ENCODE data around the gene RNF150. TPM values are rescaled to one million over a fixed set of nuclear protein-coding genes. Genes with fewer than 3 reads are reported as not detected.

Gene RNF150
- total and polyA plus RNA-seq, 4 donors = 0.27 to 1.4 (median 0.81) TPM

GRCh38 chr4:140944199-140944515, 189.1 kb downstream of the RNF150 start:
- no peaks in the 10 kb centered on the region for H3K4me1 ChIP-seq (ENCODE audit: control insufficient read depth in 4 of 4, insufficient read depth in 4 of 4, low read length in 3 of 4)
- peaks cover 0 to 2% (median 0%) of the 10 kb centered on the region in 4 donors for H3K27me3 ChIP-seq (ENCODE audit: control insufficient read depth in 4 of 4, insufficient read depth in 4 of 4, low read length in 3 of 4)
- no peaks in the 10 kb centered on the region for H3K36me3 ChIP-seq (ENCODE audit: control insufficient read depth in 4 of 4, insufficient read depth in 3 of 4, low read depth in 1 of 4, low read length in 3 of 4)
- TF ChIP-seq SP1 (IDR thresholded peaks at IDR 0.05) (no peak), TAF1 (conservative IDR thresholded peaks at IDR 0.05) (no peak), ATF3 (IDR thresholded peaks at IDR 0.05) (no peak), YY1 (IDR thresholded peaks at IDR 0.05) (no peak), HNF4G (IDR thresholded peaks at IDR 0.05) (no peak), RAD21 (IDR thresholded peaks at IDR 0.05) (no peak), MAX (IDR thresholded peaks at IDR 0.05) (no peak), EGR1 (IDR thresholded peaks at IDR 0.05; ENCODE audit: low read depth in 2 of 2) (no peak), GABPA (IDR thresholded peaks at IDR 0.05 in 1 of 2, conservative IDR thresholded peaks at IDR 0.05 in 1 of 2) (no peak), HNF4A (conservative IDR thresholded peaks at IDR 0.05) (no peak), CTCF (IDR thresholded peaks at IDR 0.05; ENCODE audit: low read depth, low read length, missing input control) (no peak), FOXA2 (IDR thresholded peaks at IDR 0.05) (no peak), RXRA (IDR thresholded peaks at IDR 0.05) (no peak), FOXA1 (IDR thresholded peaks at IDR 0.05) (no peak), NR2F2 (IDR thresholded peaks at IDR 0.05) (no peak)
- no peaks in the 10 kb centered on the region for H3K9me3 ChIP-seq (ENCODE audit: control insufficient read depth in 4 of 4, low read length in 3 of 4)
- no peak for DNase-seq (ENCODE audit: low spot score)
- WGBS = 75% methylated on average over 2 of the region's 2 CpGs
- H3K9ac ChIP-seq (ENCODE audit: low read depth in 1 of 2, low read length in 2 of 2) = no peak overlapping the region
- H3K27ac ChIP-seq (ENCODE audit: low read depth in 1 of 2, low read length in 2 of 2) = no peak overlapping the region
- H3K4me3 ChIP-seq (ENCODE audit: low read depth in 1 of 3, low read length in 3 of 3) = no peak overlapping the region

GRCh38 chr4:140943486-140944198, 189.6 kb downstream of the RNF150 start:
- no peak overlapping the region for H3K27ac ChIP-seq (ENCODE audit: low read depth in 1 of 2, low read length in 2 of 2)

More at GRCh38 chr4:140943486-140944198, 189.6 kb downstream of the RNF150 start:
- no peak overlapping the region for H3K4me3 ChIP-seq (ENCODE audit: low read depth in 1 of 3, low read length in 3 of 3)
- TF ChIP-seq REST (IDR thresholded peaks at IDR 0.05) = no peak
- TF ChIP-seq HNF4G (IDR thresholded peaks at IDR 0.05) = no peak
- no peak for TF ChIP-seq GABPA (IDR thresholded peaks at IDR 0.05 in 1 of 2, conservative IDR thresholded peaks at IDR 0.05 in 1 of 2)
- no peak for TF ChIP-seq ZBTB33 (IDR thresholded peaks at IDR 0.05)
- TF ChIP-seq JUND (IDR thresholded peaks at IDR 0.05) = no peak
- TF ChIP-seq CTCF (IDR thresholded peaks at IDR 0.05; ENCODE audit: low read depth, low read length, missing input control) = no peak
- no peak for TF ChIP-seq RAD21 (IDR thresholded peaks at IDR 0.05)
- no peak for TF ChIP-seq SP1 (IDR thresholded peaks at IDR 0.05)
- no peak for TF ChIP-seq ATF3 (IDR thresholded peaks at IDR 0.05)
- TF ChIP-seq FOXA2 (IDR thresholded peaks at IDR 0.05) = no peak
- TF ChIP-seq TAF1 (conservative IDR thresholded peaks at IDR 0.05) = no peak
- TF ChIP-seq YY1 (IDR thresholded peaks at IDR 0.05) = no peak
- no peak for TF ChIP-seq RXRA (IDR thresholded peaks at IDR 0.05)
- no peak for TF ChIP-seq MAX (IDR thresholded peaks at IDR 0.05)
- TF ChIP-seq FOXA1 (IDR thresholded peaks at IDR 0.05) = no peak
- H3K27me3 ChIP-seq (ENCODE audit: control insufficient read depth in 4 of 4, insufficient read depth in 4 of 4, low read length in 3 of 4) = peaks cover 0 to 2% (median 0%) of the 10 kb centered on the region in 4 donors
- H3K9me3 ChIP-seq (ENCODE audit: control insufficient read depth in 4 of 4, low read length in 3 of 4) = no peaks in the 10 kb centered on the region
- WGBS = 60% methylated on average over 3 of the region's 3 CpGs
- H3K4me1 ChIP-seq (ENCODE audit: control insufficient read depth in 4 of 4, insufficient read depth in 4 of 4, low read length in 3 of 4) = no peaks in the 10 kb centered on the region
- no peak for DNase-seq (ENCODE audit: low spot score)
- H3K36me3 ChIP-seq (ENCODE audit: control insufficient read depth in 4 of 4, insufficient read depth in 3 of 4, low read depth in 1 of 4, low read length in 3 of 4) = no peaks in the 10 kb centered on the region
- no peak overlapping the region for H3K9ac ChIP-seq (ENCODE audit: low read depth in 1 of 2, low read length in 2 of 2)
